DOHH2 (cell line): Measurements from ENCODE around the gene TADA2B.

Experiments
- CTCF ChIP-seq: fragments of 200-600 bp; sonication (generic); IDR thresholded peaks from one replicate; pipeline ENCODE4 v1.5.1; 2014; ENCODE audit warnings: antibody characterized with exemption, mild to moderate bottlenecking, low read depth, low read length; ENCODE audit not compliant: poor library complexity, severe bottlenecking
- EZH2phosphoT487 ChIP-seq: fragments of 200-600 bp; sonication (generic); IDR thresholded peaks from 2 replicates; pipeline ENCODE4 v1.6.1; 2017; ENCODE audit warnings: borderline replicate concordance, mild to moderate bottlenecking, antibody characterized with exemption, low read length, moderate library complexity, mixed read lengths

GRCh38 chr4:7074426-7074825 is 31.3 kb downstream of the TADA2B start:
- no peak for TF ChIP-seq CTCF
- TF ChIP-seq EZH2phosphoT487, result no peak
